ENCODE data around the gene NQO1.
"Not testable (repeated sequence)": the region's sequence is repeated elsewhere in the genome, so short reads cannot be mapped to it uniquely, and the experiment has no call there.

Gene NQO1

GRCh38 chr16:69744363-69745231, 18.2 kb upstream of the NQO1 start:
- DNase-seq (ENCODE audit: insufficient read length, low spot score) (no peak), FAIRE-seq (no peak)

GRCh38 chr16:69741951-69742904, 15.9 kb upstream of the NQO1 start:
- FAIRE-seq: no peak
- no peak for DNase-seq (ENCODE audit: insufficient read length, low spot score)

- FAIRE-seq: peak; percentile 28
- DNase-seq (ENCODE audit: insufficient read length, low spot score): no peak
These were observed 15.2 kb upstream of the NQO1 start for GRCh38 chr16:69741519-69741918.

GRCh38 chr16:69732101-69732500, 5.7 kb upstream of the NQO1 start:
- no peak for DNase-seq (ENCODE audit: insufficient read length, low spot score)
- no peak for FAIRE-seq

- not testable (repeated sequence) for FAIRE-seq; DNase-seq (ENCODE audit: insufficient read length, low spot score)
These were observed 4.9 kb upstream of the NQO1 start for GRCh38 chr16:69731280-69731679.

- not testable (repeated sequence) for FAIRE-seq; DNase-seq (ENCODE audit: insufficient read length, low spot score)
These were observed 2.7 kb upstream of the NQO1 start for GRCh38 chr16:69729030-69729429.

- FAIRE-seq (no peak), DNase-seq (ENCODE audit: insufficient read length, low spot score) (no peak)
These were observed 1.5 kb upstream of the NQO1 start for GRCh38 chr16:69727916-69728270.

- DNase-seq (ENCODE audit: insufficient read length, low spot score) (no peak), FAIRE-seq (no peak)
These were observed 664 bp downstream of the NQO1 start for GRCh38 chr16:69725480-69726312.

GRCh38 chr16:69724981-69725479, 1.3 kb downstream of the NQO1 start:
- FAIRE-seq (no peak), DNase-seq (ENCODE audit: insufficient read length, low spot score) (no peak)

GRCh38 chr16:69724414-69724873, 1.9 kb downstream of the NQO1 start:
- no peak for DNase-seq (ENCODE audit: insufficient read length, low spot score)
- FAIRE-seq: no peak

- FAIRE-seq (no peak), DNase-seq (ENCODE audit: insufficient read length, low spot score) (no peak)
These were observed 4.9 kb downstream of the NQO1 start for GRCh38 chr16:69721441-69721957.

GRCh38 chr16:69720822-69721430, 5.4 kb downstream of the NQO1 start:
- no peak for DNase-seq (ENCODE audit: insufficient read length, low spot score)
- no peak for FAIRE-seq

GRCh38 chr16:69718111-69718764, 8.1 kb downstream of the NQO1 start:
- no peak for DNase-seq (ENCODE audit: insufficient read length, low spot score)
- FAIRE-seq: no peak

GRCh38 chr16:69717066-69717465, 9.3 kb downstream of the NQO1 start:
- DNase-seq (ENCODE audit: insufficient read length, low spot score): no peak
- no peak for FAIRE-seq

- DNase-seq (ENCODE audit: insufficient read length, low spot score) (no peak), FAIRE-seq (no peak)
These were observed 13.3 kb downstream of the NQO1 start for GRCh38 chr16:69712914-69713581.

- no peak for FAIRE-seq
- DNase-seq (ENCODE audit: insufficient read length, low spot score): no peak
These were observed 14.1 kb downstream of the NQO1 start for GRCh38 chr16:69712277-69712676.

GRCh38 chr16:69711115-69711740, 15.1 kb downstream of the NQO1 start:
- DNase-seq (ENCODE audit: insufficient read length, low spot score) (no peak), FAIRE-seq (no peak)

- FAIRE-seq (peak; percentile 81), DNase-seq (ENCODE audit: insufficient read length, low spot score) (peak; percentile 22)
These were observed 16.8 kb downstream of the NQO1 start for GRCh38 chr16:69709456-69710084.
